ENCODE data around the gene RNF8.

DNA sequence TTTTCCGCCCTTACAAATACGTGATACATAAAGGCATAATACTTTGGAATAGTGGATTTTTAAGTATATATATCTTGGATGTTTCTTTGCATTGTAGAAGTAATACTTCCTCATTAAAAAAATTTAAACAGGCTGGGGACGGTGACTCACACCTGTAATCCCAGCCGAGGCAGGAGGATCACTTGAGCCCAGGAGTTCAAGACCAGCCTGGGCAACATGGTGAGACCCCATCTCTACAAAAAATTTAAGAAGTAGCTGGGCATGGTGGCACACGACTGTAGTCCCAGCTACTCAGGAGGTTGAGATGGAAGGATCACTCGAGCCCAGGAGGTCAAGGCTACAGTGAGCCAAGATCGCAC is 38.6 kb upstream of the RNF8 start:
- TF ChIP-seq, protein P1, sequence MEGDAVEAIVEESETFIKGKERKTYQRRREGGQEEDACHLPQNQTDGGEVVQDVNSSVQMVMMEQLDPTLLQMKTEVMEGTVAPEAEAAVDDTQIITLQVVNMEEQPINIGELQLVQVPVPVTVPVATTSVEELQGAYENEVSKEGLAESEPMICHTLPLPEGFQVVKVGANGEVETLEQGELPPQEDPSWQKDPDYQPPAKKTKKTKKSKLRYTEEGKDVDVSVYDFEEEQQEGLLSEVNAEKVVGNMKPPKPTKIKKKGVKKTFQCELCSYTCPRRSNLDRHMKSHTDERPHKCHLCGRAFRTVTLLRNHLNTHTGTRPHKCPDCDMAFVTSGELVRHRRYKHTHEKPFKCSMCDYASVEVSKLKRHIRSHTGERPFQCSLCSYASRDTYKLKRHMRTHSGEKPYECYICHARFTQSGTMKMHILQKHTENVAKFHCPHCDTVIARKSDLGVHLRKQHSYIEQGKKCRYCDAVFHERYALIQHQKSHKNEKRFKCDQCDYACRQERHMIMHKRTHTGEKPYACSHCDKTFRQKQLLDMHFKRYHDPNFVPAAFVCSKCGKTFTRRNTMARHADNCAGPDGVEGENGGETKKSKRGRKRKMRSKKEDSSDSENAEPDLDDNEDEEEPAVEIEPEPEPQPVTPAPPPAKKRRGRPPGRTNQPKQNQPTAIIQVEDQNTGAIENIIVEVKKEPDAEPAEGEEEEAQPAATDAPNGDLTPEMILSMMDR (IDR thresholded peaks at IDR 0.05; ENCODE audit: low read depth, low read length): no peak
- no peak for TF ChIP-seq EZH2phosphoT487 (IDR thresholded peaks at IDR 0.05; ENCODE audit: low read depth)

Data from OCI-LY3 (cell line).